GM13977 (cell line): ENCODE results near the gene ATXN1.

Experiments
- DNase-seq: peaks from one replicate; pipeline ENCODE4 v3.0.0; 2012; ENCODE audit warnings: low spot score
- in situ Hi-C: fragments of 300-500 bp; cut with MboI; formaldehyde crosslinking; loops from one replicate; pipeline ENCODE4 v1.12.0; 2022; ENCODE audit warnings: low sequenced_read_pairs, low pct_unique_long_range_greater_than_20kb, mixed read lengths, inconsistent platforms; ENCODE audit not compliant: unreplicated experiment
- TF ChIP-seq, protein P1 (sequence below): IDR thresholded peaks from 2 replicates; pipeline ENCODE4 v1.5.1; 2012; ENCODE audit warnings: mild to moderate bottlenecking, control low read depth; ENCODE audit not compliant: insufficient read depth; ENCODE audit errors: extremely low read depth, missing control alignments

The ATXN1 gene

DNA sequence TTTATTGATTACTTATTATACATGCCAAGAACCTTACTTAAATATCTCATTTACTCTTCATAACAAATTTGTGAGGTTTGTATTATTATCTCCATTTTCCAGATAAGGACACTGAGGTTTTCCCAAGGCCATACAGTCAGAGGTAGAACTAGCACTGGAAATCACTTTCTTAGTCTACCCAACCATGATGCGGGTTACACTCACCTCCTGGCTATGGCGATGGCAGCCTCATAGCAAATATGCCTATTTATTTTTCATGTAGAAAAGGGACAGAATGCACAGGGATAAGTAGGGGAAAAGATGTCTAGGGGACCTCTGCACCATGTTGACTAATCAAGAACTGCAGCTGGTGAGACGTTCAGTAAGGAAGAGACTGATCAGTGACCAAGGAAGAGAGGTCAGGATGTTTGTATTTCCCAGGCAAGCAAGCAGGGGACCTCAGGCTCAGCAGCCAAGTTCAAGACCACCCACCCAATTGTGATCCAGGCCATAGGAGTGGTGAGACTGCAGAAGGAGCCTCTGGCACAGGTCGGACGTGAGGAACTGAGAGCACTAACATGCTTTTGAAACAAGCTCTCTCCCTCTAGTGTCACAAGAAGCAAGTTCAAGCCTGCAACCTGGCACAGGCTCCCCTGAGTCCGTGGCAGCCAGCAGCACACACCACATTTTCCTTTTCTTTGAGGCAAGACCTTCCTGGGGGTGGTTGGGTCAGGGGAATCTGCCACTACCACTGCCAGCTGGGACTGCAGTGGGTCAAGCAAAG is 425.0 kb downstream of the ATXN1 start:
- no peak for DNase-seq
- TF ChIP-seq, protein P1, sequence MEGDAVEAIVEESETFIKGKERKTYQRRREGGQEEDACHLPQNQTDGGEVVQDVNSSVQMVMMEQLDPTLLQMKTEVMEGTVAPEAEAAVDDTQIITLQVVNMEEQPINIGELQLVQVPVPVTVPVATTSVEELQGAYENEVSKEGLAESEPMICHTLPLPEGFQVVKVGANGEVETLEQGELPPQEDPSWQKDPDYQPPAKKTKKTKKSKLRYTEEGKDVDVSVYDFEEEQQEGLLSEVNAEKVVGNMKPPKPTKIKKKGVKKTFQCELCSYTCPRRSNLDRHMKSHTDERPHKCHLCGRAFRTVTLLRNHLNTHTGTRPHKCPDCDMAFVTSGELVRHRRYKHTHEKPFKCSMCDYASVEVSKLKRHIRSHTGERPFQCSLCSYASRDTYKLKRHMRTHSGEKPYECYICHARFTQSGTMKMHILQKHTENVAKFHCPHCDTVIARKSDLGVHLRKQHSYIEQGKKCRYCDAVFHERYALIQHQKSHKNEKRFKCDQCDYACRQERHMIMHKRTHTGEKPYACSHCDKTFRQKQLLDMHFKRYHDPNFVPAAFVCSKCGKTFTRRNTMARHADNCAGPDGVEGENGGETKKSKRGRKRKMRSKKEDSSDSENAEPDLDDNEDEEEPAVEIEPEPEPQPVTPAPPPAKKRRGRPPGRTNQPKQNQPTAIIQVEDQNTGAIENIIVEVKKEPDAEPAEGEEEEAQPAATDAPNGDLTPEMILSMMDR, result no peak
- in situ Hi-C loops, result loop anchor here (10.0 to 25.0 kb wide), 3 partner anchors 179 to 751 kb away; partner anchors contain the start of gene ATXN1

DNA sequence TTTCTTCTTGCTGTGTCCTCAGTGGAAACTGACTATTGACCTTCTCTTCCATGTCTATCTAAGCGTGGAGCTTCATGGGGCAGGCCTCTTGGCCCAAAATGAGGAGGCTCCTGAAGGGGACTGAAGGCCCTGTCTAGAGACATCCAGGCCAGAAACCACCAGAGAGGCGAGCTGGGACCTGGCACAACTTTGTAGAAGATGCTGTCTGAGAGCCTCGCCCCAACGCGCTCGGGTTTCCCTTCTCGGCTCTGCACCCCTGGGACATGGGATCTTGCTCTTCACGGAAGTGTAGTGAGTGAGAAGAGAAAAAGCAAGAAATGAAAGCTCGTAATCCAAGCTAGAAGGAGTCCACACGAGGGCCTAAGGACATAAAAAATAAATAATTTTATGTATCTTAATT is 426.1 kb downstream of the ATXN1 start:
- in situ Hi-C loops, result loop anchor here (10.0 to 25.0 kb wide), 3 partner anchors 180 to 752 kb away; partner anchors contain the start of gene ATXN1
- TF ChIP-seq, protein P1, result no peak
- DNase-seq, result no peak

DNA sequence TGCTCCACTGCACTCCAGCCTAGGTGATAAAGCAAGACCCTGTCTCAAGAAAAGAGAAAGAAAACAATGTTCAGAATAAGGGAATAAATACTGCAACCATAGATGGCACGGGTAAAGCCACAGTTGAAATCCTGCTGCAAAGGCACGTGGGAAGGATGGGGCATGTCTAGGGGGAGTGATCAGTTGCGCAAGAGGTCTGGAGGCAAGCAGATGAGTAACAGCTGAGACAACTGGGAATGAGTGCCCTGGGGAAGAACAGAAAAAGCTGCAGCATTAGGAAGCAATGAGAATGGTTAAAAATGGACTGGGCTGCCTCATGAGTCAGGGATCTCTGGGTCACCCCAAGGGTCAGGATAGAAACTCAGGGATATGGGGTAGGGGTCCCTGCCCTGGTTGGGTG is 426.6 kb downstream of the ATXN1 start:
- in situ Hi-C loops, result loop anchor here (10.0 to 25.0 kb wide), 3 partner anchors 180 to 753 kb away; partner anchors contain the start of gene ATXN1
- TF ChIP-seq, protein P1, result no peak
- no peak for DNase-seq

DNA sequence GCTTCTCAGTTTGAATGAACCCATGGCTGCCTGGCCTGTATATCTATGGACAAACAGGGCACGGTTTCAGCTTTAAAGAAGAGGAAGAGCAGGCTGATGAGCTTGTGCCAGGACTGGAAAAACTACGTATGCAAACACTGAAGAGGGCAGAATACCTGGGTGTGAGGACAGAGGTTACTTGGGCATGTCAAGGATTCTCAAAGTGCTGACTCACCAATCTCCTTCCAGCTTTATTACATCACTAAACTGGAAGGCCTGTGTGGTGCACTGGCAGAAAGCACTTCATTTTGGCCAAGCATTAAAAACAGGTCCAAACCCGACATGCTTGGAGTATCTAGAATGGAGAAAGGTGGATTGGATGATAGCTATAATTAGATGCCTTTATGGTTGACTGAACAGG is 427.7 kb downstream of the ATXN1 start:
- DNase-seq, result no peak
- in situ Hi-C loops, result loop anchor here (10.0 to 25.0 kb wide), 3 partner anchors 181 to 754 kb away; partner anchors contain the start of gene ATXN1
- TF ChIP-seq, protein P1, result no peak

DNA sequence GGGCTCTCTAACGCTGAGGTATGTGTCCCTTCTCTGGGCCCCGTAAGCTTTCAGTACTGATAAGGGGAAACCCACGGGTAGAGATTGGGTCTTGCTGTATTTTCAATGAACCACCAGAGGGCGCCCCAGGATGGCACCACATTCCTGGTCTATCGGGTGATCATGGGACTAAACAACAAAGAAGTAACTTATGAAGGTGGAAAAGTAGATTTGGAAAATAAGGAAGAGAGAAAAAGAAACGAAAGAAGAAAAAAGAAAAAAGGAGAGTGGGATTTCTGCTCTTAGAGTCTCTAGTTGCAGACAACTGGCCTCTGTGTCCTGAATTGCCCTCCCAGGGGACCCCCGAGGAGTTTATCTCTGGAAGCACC is 429.1 kb downstream of the ATXN1 start:
- TF ChIP-seq, protein P1, result peak; percentile 80
- in situ Hi-C loops, result loop anchor here (10.0 to 25.0 kb wide), 3 partner anchors 183 to 755 kb away; partner anchors contain the start of gene ATXN1
- DNase-seq, result peak; percentile 86

DNA sequence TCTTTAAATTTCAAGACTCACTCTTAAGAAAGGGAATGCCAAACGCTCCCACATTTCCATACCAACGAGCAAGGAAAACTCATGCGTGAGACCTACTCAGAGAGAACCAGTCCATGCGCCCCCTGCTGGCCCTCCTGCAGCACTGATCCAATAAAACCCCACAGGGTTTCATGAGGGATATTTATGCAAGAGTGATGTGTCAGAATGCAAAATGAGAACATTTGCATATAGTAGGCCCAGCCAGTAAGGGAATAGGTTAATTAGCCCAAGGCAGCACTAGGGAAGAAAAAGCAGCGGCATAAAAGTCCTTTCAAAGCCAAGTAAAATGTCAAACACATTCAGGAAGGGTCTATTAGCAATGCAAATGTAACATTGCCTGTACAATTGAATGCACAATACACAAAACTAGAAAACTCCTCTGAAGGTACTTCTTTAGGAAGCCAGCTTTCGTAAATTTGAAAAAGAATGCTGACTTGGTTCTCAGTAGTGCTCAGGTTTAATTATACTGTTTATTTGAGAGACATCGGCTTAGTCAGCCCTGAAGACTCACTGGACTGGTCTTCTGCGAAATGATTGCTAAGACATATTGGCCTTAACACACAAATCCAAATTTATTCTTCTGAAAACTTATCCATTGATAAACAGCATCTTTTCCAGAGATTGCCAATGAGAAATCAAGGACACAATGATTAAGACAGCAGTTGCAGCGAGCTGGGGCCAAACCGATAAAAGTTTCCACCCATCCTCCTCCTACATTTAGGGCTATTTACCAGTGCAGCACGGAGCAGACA is 429.7 kb downstream of the ATXN1 start:
- peak; percentile 77 for DNase-seq
- TF ChIP-seq, protein P1, result peak; percentile 93

More for the DNA sequence above, 429.7 kb downstream of the ATXN1 start:
- in situ Hi-C loops, result loop anchor here (10.0 to 25.0 kb wide), 3 partner anchors 183 to 756 kb away; partner anchors contain the start of gene ATXN1
